Eye (tissue), 1 donor: ENCODE data around the gene CAPN10.

Experiments
- DNase-seq: peaks from one replicate; pipeline ENCODE4 v3.0.0-alpha.2; 2015

CAPN10 gene

GRCh38 chr2:240626531-240627300 is 40.2 kb downstream of the CAPN10 start:
- DNase-seq, result no peak

- no peak for DNase-seq
Observed at GRCh38 chr2:240627736-240628506, 41.4 kb downstream of the CAPN10 start.

DNA sequence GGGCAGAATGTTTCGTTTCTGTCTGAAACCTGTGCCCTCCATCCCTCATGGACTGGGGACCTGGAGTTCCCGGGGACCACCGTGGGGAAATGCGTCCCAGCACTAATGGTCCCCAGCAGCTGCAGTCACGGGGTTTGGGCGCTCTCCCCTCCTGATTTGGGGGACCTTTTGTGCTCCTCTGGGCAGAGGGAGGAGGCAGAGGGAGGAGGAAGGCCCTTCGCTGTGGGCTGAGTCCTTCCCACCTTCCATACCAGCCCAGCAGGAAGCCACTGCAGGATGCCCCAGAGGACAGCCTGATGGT is 41.9 kb downstream of the CAPN10 start:
- DNase-seq, result no peak

GRCh38 chr2:240628808-240629618 is 42.5 kb downstream of the CAPN10 start:
- no peak for DNase-seq

DNA sequence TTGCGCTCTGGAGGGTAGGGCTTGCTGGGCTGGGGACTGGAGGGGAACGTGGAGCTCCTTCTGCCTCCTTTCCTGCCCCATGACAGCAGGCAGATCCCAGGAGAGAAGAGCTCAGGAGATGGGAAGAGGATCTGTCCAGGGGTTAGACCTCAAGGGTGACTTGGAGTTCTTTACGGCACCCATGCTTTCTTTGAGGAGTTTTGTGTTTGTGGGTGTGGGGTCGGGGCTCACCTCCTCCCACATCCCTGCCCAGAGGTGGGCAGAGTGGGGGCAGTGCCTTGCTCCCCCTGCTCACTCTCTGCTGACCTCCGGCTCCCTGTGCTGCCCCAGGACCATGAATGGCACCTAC is 43.1 kb downstream of the CAPN10 start:
- DNase-seq, result no peak

DNA sequence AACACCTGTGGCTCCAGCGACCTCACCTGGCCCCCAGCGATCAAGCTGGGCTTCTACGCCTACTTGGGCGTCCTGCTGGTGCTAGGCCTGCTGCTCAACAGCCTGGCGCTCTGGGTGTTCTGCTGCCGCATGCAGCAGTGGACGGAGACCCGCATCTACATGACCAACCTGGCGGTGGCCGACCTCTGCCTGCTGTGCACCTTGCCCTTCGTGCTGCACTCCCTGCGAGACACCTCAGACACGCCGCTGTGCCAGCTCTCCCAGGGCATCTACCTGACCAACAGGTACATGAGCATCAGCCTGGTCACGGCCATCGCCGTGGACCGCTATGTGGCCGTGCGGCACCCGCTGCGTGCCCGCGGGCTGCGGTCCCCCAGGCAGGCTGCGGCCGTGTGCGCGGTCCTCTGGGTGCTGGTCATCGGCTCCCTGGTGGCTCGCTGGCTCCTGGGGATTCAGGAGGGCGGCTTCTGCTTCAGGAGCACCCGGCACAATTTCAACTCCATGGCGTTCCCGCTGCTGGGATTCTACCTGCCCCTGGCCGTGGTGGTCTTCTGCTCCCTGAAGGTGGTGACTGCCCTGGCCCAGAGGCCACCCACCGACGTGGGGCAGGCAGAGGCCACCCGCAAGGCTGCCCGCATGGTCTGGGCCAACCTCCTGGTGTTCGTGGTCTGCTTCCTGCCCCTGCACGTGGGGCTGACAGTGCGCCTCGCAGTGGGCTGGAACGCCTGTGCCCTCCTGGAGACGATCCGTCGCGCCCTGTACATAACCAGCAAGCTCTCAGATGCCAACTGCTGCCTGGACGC is 43.6 kb downstream of the CAPN10 start:
- DNase-seq, result no peak

GRCh38 chr2:240630771-240631547 is 44.4 kb downstream of the CAPN10 start:
- no peak for DNase-seq

- no peak for DNase-seq
Observed at GRCh38 chr2:240631548-240632305, 45.2 kb downstream of the CAPN10 start.

DNA sequence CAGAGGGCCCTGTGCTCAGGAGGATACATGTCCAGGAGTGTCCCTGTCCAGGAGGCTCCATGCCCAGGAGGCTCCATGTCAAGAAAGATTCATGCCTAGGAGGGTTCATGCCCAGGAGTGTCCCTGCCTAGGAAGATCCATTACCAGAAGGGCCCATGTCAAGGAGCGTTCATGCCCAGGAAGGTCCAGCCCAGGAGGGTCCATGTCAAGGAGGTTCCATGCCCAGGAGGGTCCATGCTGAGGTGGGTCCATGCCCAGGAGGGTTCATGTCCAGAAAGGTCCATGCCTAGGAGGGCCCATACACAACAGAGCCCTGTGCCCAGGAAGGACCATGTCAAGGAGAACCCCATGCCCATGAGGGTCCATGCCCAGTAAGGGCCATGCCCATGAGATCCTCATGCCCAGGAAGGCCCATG is 45.8 kb downstream of the CAPN10 start:
- no peak for DNase-seq

GRCh38 chr2:240635121-240635997 is 48.8 kb downstream of the CAPN10 start:
- DNase-seq, result no peak

GRCh38 chr2:240635998-240636547 is 49.5 kb downstream of the CAPN10 start:
- DNase-seq, result no peak

- no peak for DNase-seq
Observed at GRCh38 chr2:240636563-240637115, 50.1 kb downstream of the CAPN10 start.

DNA sequence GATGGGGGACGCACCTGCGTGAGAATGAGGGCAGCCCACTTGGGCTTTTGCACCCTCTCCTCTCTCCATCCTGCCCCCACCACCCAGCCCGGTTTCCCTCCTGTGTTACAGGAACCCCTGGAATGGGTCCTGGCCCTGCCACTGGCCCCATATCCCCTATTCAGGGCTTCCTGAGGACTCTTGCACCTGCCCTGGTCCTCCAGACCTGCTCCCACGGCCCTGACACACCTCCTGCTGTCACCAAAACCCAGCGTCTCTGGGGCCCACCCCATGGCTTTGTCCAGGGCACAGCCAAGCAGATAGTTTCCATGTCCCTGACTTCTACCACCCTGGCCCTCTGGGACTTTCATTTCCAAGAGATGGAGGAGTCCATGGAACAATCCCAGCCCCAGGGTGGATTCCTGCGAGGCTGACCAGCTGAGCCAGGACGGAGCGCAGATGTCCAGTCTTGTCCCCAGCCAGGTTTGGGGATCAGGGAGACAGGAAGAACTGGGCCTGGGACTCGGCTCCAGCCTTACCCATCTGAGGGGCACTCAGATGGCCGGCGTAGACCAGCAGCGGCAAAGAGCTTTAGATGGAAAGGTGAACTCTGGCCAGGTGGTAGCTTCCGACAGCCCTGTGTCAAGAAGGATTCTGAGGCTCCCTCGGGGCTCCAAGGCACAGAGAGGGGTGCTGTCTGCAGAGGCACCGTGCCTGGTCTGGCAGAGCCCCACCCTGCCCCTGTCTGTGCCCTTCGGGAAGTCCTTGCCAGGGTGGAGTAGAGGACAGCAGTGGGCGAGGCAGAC is 50.8 kb downstream of the CAPN10 start:
- no peak for DNase-seq

- no peak for DNase-seq
Observed at GRCh38 chr2:240637901-240638345, 51.4 kb downstream of the CAPN10 start.

- DNase-seq, result no peak
Observed at GRCh38 chr2:240638512-240639160, 52.1 kb downstream of the CAPN10 start.

DNA sequence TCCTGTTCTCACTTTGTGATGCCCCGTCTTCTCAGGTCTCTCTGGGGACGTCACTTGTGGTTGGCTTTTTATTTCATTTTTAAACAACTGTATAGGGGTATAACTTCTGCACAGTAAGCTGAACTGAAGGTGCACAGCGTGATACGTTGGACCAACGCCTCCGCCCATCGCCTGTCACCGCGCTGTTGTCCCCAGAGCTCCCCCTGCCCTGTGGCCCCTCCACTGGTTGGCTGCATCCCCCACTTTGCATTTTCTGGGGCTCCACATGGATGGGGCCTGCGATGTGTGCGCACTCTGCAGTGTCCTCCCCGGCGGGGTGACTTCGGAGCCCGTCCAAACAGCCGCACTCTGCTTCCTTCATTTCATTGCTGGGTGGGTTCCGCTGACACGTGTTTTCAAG is 53.0 kb downstream of the CAPN10 start:
- DNase-seq, result no peak

DNA sequence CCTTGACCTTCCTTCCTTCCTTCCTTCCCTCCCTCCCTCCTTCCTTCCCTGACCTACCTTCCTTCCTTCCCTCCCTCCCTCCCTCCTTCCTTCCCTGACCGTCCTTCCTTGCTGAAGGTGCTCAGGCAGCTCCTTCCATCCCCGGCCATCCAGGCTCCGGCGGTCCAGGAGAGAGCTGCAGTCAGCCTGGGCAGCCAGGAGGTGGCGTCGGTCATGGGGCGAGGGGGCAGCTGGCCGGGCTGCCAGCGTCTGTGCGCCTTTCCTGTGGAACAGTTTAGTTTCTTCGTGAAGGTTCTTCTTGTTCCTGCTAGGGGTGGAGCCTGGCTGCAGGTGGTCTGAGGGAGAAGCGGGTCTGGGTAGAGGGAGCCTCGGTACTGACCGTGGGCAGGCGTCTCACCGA is 54.4 kb downstream of the CAPN10 start:
- DNase-seq, result peak; percentile 54
